ENCODE measurements around the gene AFF1. TPM values are rescaled to one million over a fixed set of nuclear protein-coding genes. Genes with fewer than 3 reads are reported as not detected.

AFF1 gene
- total RNA-seq, 1 experiment from 2014 or later = 93.4 TPM

- TF ChIP-seq ZNF263 (CRISPR knock-in tag; IDR thresholded peaks at IDR 0.05; ENCODE audit: low read depth) (no peak), ZNF138 (CRISPR knock-in tag; conservative IDR thresholded peaks at IDR 0.05) (no peak), SP1 (CRISPR knock-in tag; conservative IDR thresholded peaks at IDR 0.05) (no peak), FOXP1 (CRISPR knock-in tag; IDR thresholded peaks at IDR 0.05; ENCODE audit: borderline replicate concordance) (no peak), GTF2I (CRISPR knock-in tag; conservative IDR thresholded peaks at IDR 0.05) (no peak), ERG (CRISPR knock-in tag; IDR thresholded peaks at IDR 0.05) (no peak), ZNF121 (CRISPR knock-in tag; IDR thresholded peaks at IDR 0.05) (no peak), AR (CRISPR knock-in tag; IDR thresholded peaks at IDR 0.05) (no peak), ZNF671 (CRISPR knock-in tag; IDR thresholded peaks at IDR 0.05) (no peak), EMX1 (CRISPR knock-in tag; IDR thresholded peaks at IDR 0.05) (no peak)
Observed at GRCh38 chr4:87007528-87008446, 73.0 kb downstream of the AFF1 start (continued).

- CTCF ChIA-PET = interaction anchor here (1.2 to 2.1 kb wide), 2 partner anchors 74 to 87 kb away, joined by 3 to 7 read pairs; partner anchors contain the start of gene AFF1
Observed at GRCh38 chr4:87009095-87009648, 74.4 kb downstream of the AFF1 start.

More at GRCh38 chr4:87009095-87009648, 74.4 kb downstream of the AFF1 start:
- DNase-seq (ENCODE audit: low spot score) (no peak), ATAC-seq (no peak)
- Mint-ChIP-seq H3K27me3 (ENCODE audit: low read depth) (no peaks in the 10 kb centered on the region), H3K4me3 (peak overlapping the region; percentile 17; the same call in 1 of the 2 replicates), H3K9me3 (no peaks in the 10 kb centered on the region), H3K36me3 (no peaks in the 10 kb centered on the region), H3K27ac (peak overlapping the region; percentile 95), H3K4me1 (peaks cover 81% of the 10 kb centered on the region)
- TF ChIP-seq E2F1 (CRISPR knock-in tag; IDR thresholded peaks at IDR 0.05) = no peak
- TF ChIP-seq ZNF425 (CRISPR knock-in tag; conservative IDR thresholded peaks at IDR 0.05) = no peak
- TF ChIP-seq MXD4 (CRISPR knock-in tag; IDR thresholded peaks at IDR 0.05; ENCODE audit: borderline replicate concordance) = no peak
- POLR2A ChIA-PET = interaction anchor here (1.4 to 4.8 kb wide), 2 partner anchors 74 kb away, joined by 3 to 37 read pairs; partner anchors contain the start of gene AFF1

All from WTC11 (cell line).